DMS53 (cell line): ENCODE measurements around the gene PTPRN2.

Experiments used
- DNase-seq: peaks from one replicate; lab custom pipeline; 2025; lab: John Stamatoyannopoulos, UW

Gene PTPRN2

GRCh38 chr7:157774495-157774894 is 813.1 kb downstream of the PTPRN2 start:
- DNase-seq, result no peak

- DNase-seq, result no peak
Measured at GRCh38 chr7:157773361-157773760, 814.3 kb downstream of the PTPRN2 start.

GRCh38 chr7:157772486-157773130 is 815.0 kb downstream of the PTPRN2 start:
- DNase-seq, result no peak

GRCh38 chr7:157771689-157772088 is 815.9 kb downstream of the PTPRN2 start:
- no peak for DNase-seq

- no peak for DNase-seq
Measured at GRCh38 chr7:157770716-157771320, 816.8 kb downstream of the PTPRN2 start.

- DNase-seq, result no peak
Measured at GRCh38 chr7:157769526-157770215, 818.0 kb downstream of the PTPRN2 start.

GRCh38 chr7:157769086-157769485 is 818.5 kb downstream of the PTPRN2 start:
- DNase-seq, result no peak

- DNase-seq, result no peak
Measured at GRCh38 chr7:157768198-157768597, 819.4 kb downstream of the PTPRN2 start.

- no peak for DNase-seq
Measured at GRCh38 chr7:157767506-157768197, 820.0 kb downstream of the PTPRN2 start.

- DNase-seq, result no peak
Measured at GRCh38 chr7:157766098-157766497, 821.5 kb downstream of the PTPRN2 start.

GRCh38 chr7:157764946-157765537 is 822.6 kb downstream of the PTPRN2 start:
- no peak for DNase-seq

- DNase-seq, result no peak
Measured at GRCh38 chr7:157764193-157764592, 823.4 kb downstream of the PTPRN2 start.

GRCh38 chr7:157763279-157764000 is 824.2 kb downstream of the PTPRN2 start:
- DNase-seq, result no peak

- no peak for DNase-seq
Measured at GRCh38 chr7:157762824-157763223, 824.8 kb downstream of the PTPRN2 start.

- no peak for DNase-seq
Measured at GRCh38 chr7:157760004-157760730, 827.5 kb downstream of the PTPRN2 start.

GRCh38 chr7:157759246-157759805 is 828.3 kb downstream of the PTPRN2 start:
- DNase-seq, result no peak

GRCh38 chr7:157758468-157759245 is 829.0 kb downstream of the PTPRN2 start:
- no peak for DNase-seq

GRCh38 chr7:157757776-157758467 is 829.7 kb downstream of the PTPRN2 start:
- no peak for DNase-seq

- DNase-seq, result no peak
Measured at GRCh38 chr7:157757211-157757610, 830.4 kb downstream of the PTPRN2 start.
